DOHH2 (cell line): Measurements from ENCODE around the gene F2RL3.

ENCODE experiments used
- H3F3A ChIP-seq: fragments of 200-600 bp; sonication (generic), shearing (Covaris generic); 2 replicates; pipeline ENCODE4 v1.6.0; 2016; ENCODE audit warnings: antibody characterized with exemption, mild to moderate bottlenecking; ENCODE audit not compliant: control insufficient read depth, insufficient read depth
- H3K27ac ChIP-seq: fragments of 200-600 bp; sonication (generic); 2 replicates; pipeline ENCODE4 v1.5.1; 2014; ENCODE audit warnings: low read depth, mild to moderate bottlenecking, low read length, moderate library complexity
- H3K27me3 ChIP-seq: fragments of 200-600 bp; sonication (generic); 2 replicates; pipeline ENCODE4 v1.6.1; 2014; ENCODE audit warnings: mild to moderate bottlenecking, low read length, mixed read lengths; ENCODE audit not compliant: control insufficient read depth
- H3K36me3 ChIP-seq: fragments of 200-600 bp; sonication (generic); 2 replicates; pipeline ENCODE4 v1.6.1; 2014; ENCODE audit warnings: mild to moderate bottlenecking, low read length, moderate library complexity, mixed read lengths; ENCODE audit not compliant: control insufficient read depth
- H3K4me1 ChIP-seq: fragments of 200-600 bp; sonication (generic); 2 replicates; pipeline ENCODE4 v1.6.1; 2014; ENCODE audit warnings: mild to moderate bottlenecking, low read length, mixed read lengths; ENCODE audit not compliant: control insufficient read depth
- H3K4me2 ChIP-seq: fragments of 200-600 bp; sonication (generic); 2 replicates; pipeline ENCODE4 v1.6.0; 2014; ENCODE audit warnings: mild to moderate bottlenecking, low read length, moderate library complexity
- H3K4me3 ChIP-seq: fragments of 200-600 bp; sonication (generic); 2 replicates; pipeline ENCODE4 v1.5.1; 2014; ENCODE audit warnings: mild to moderate bottlenecking, low read length, mixed read lengths
- H3K79me2 ChIP-seq: fragments of 200-600 bp; sonication (generic); 2 replicates; pipeline ENCODE4 v1.6.1; 2014; ENCODE audit warnings: mild to moderate bottlenecking, low read length, mixed read lengths; ENCODE audit not compliant: control insufficient read depth
- H3K9me2 ChIP-seq: fragments of 200-600 bp; sonication (generic); replicated peaks from 2 replicates; pipeline ENCODE4 v1.6.1; 2014; ENCODE audit warnings: mild to moderate bottlenecking, low read length, mixed read lengths; ENCODE audit not compliant: control insufficient read depth
- H3K9me3 ChIP-seq: fragments of 200-600 bp; sonication (generic); 2 replicates; pipeline ENCODE4 v1.6.1; 2014; ENCODE audit warnings: antibody characterized with exemption, low read length, mixed read lengths; ENCODE audit not compliant: control insufficient read depth, insufficient read depth
- H4K20me1 ChIP-seq: fragments of 200-600 bp; sonication (generic); 2 replicates; pipeline ENCODE4 v1.6.0; 2014; ENCODE audit warnings: low read depth, mild to moderate bottlenecking, antibody characterized with exemption, low read length, moderate library complexity; ENCODE audit not compliant: control insufficient read depth, insufficient read depth
- EZH2phosphoT487 ChIP-seq: fragments of 200-600 bp; sonication (generic); IDR thresholded peaks from 2 replicates; pipeline ENCODE4 v1.6.1; 2017; ENCODE audit warnings: borderline replicate concordance, mild to moderate bottlenecking, antibody characterized with exemption, low read length, moderate library complexity, mixed read lengths
- TF ChIP-seq, protein P1 (sequence below): fragments of 200-600 bp; sonication (generic); IDR thresholded peaks from one replicate; pipeline ENCODE4 v1.5.1; 2014; ENCODE audit warnings: antibody characterized with exemption, mild to moderate bottlenecking, low read depth, low read length; ENCODE audit not compliant: poor library complexity, severe bottlenecking

Gene F2RL3

DNA sequence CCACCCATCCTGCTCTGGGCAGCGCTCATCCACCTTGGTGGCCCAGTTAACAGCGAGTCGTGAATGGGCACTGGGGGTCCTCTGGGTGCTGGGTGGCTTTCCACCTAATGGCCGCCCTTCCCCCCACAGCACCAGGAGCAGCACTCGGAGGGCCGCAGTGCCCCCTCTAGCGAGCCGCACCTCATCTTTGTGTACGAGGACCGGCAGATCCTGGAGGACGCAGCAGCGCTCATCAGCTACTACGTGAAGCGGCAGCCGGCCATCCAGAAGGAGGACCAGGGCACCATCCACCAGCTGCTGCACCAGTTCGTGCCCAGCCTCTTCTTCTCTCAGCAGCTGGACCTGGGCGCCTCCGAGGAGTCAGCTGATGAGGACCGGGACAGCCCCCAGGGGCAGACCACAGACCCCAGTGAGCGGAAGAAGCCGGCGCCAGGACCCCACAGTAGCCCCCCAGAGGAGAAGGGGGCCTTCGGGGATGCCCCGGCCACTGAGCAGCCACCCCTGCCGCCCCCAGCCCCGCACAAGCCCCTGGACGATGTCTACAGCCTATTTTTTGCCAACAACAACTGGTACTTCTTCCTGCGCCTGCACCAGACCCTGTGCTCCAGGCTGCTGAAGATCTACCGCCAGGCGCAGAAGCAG is 19.3 kb upstream of the F2RL3 start:
- Histone ChIP-seq H3K27ac (no peak overlapping the region), H3K9me2 (no peaks in the 10 kb centered on the region), H3K36me3 (peaks cover 80% of the 10 kb centered on the region), H3K27me3 (no peaks in the 10 kb centered on the region), H4K20me1 (no peaks in the 10 kb centered on the region), H3F3A (no peaks in the 10 kb centered on the region), H3K4me3 (no peak overlapping the region), H3K4me1 (no peaks in the 10 kb centered on the region), H3K4me2 (no peak overlapping the region), H3K79me2 (peaks cover 19% of the 10 kb centered on the region), H3K9me3 (peaks cover 5% of the 10 kb centered on the region; the same call in 1 of the 2 replicates)
- TF ChIP-seq EZH2phosphoT487: no peak
- TF ChIP-seq, protein P1, sequence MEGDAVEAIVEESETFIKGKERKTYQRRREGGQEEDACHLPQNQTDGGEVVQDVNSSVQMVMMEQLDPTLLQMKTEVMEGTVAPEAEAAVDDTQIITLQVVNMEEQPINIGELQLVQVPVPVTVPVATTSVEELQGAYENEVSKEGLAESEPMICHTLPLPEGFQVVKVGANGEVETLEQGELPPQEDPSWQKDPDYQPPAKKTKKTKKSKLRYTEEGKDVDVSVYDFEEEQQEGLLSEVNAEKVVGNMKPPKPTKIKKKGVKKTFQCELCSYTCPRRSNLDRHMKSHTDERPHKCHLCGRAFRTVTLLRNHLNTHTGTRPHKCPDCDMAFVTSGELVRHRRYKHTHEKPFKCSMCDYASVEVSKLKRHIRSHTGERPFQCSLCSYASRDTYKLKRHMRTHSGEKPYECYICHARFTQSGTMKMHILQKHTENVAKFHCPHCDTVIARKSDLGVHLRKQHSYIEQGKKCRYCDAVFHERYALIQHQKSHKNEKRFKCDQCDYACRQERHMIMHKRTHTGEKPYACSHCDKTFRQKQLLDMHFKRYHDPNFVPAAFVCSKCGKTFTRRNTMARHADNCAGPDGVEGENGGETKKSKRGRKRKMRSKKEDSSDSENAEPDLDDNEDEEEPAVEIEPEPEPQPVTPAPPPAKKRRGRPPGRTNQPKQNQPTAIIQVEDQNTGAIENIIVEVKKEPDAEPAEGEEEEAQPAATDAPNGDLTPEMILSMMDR: no peak

DNA sequence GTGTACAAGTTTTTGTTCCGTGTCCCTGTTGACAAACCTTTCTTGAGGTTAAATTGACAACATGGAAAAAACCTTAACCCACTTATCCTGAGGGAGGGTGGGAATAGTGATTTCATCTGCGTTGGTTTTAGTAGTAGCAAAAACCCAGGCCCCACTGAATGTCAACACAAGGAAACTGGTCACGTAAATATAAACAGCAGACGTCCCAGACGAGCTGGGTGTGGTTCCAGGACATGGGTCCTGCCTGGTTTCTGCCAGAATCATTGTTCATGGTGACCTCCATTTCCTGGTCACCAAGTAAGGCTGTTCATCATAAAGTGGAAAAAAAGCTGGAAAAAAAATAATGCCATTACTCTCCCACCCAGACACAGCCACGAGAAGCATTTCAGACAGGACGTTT is 16.9 kb upstream of the F2RL3 start:
- Histone ChIP-seq H3K36me3 (peaks cover 75% of the 10 kb centered on the region), H3K79me2 (peaks cover 32% of the 10 kb centered on the region), H3K4me1 (peaks cover 7% of the 10 kb centered on the region), H3K27ac (no peak overlapping the region), H3K27me3 (no peaks in the 10 kb centered on the region), H3F3A (no peaks in the 10 kb centered on the region), H3K4me2 (no peak overlapping the region), H3K9me2 (no peaks in the 10 kb centered on the region), H3K9me3 (peaks cover 7% of the 10 kb centered on the region; the same call in 1 of the 2 replicates), H3K4me3 (no peak overlapping the region), H4K20me1 (no peaks in the 10 kb centered on the region)
- TF ChIP-seq, protein P1: no peak
- TF ChIP-seq EZH2phosphoT487: no peak

DNA sequence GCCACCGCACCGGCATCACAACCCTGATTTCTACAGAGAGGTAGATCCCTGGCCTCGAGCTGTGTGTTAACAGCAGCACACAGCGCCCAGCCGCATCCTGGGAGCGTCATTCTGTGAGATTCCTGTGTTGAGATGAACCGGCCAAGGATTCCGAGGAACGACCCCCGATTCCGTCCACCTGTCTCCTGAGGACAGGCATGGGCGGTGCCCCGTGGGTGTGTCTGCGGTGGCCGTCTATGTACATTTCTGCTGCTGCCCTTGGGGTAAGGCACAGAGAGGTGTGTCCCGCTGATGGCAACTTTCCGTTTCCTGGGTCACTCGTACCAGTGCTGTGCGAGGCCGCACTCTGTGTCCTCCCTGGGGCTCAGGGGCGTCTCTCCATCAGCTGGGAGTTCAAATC is 16.1 kb upstream of the F2RL3 start:
- TF ChIP-seq, protein P1: no peak
- TF ChIP-seq EZH2phosphoT487: no peak
- H3K36me3 ChIP-seq: peaks cover 75% of the 10 kb centered on the region

More for the DNA sequence above, 16.1 kb upstream of the F2RL3 start:
- Histone ChIP-seq H3K4me3 (no peak overlapping the region), H3F3A (no peaks in the 10 kb centered on the region), H3K27ac (no peak overlapping the region), H4K20me1 (no peaks in the 10 kb centered on the region), H3K9me3 (peaks cover 7% of the 10 kb centered on the region; the same call in 1 of the 2 replicates), H3K79me2 (peaks cover 32% of the 10 kb centered on the region), H3K4me2 (no peak overlapping the region), H3K27me3 (no peaks in the 10 kb centered on the region), H3K4me1 (peaks cover 7% of the 10 kb centered on the region), H3K9me2 (no peaks in the 10 kb centered on the region)
